ENCODE measurements around the gene STARD5. TPM values are rescaled to one million over a fixed set of nuclear protein-coding genes. Genes with fewer than 3 reads are reported as not detected.
A peak's percentile ranks its signal among the peaks of the same experiment; 100 is the strongest.

The STARD5 gene
- total and polyA plus RNA-seq, 9 of the 15 experiments (the other 6 are each of a cell fraction or from before 2014, with no cell fraction given): 1.7 to 5.7 (median 2.2) TPM

GRCh38 chr15:81289910-81290309 is 34.0 kb downstream of the STARD5 start:
- WGBS (ENCODE audit: insufficient coverage, low coverage, missing lambda C conversion rate): 26% methylated on average over 4 of the region's 4 CpGs
- in situ Hi-C loops (cut with MboI) (no loop called here), intact Hi-C loops (cut with micrococcal nuclease) (no loop called here)
- ChIA-PET CTCF (ENCODE audit: low intra/inter-chr PET ratio) (no interaction called here), POLR2A (interaction anchor here (0.5 to 1.6 kb wide), 4 partner anchors 10 to 73 kb away, joined by 3 to 5 read pairs (median 4); no protein-coding TSS in a partner anchor)
- ATAC-seq (no peak), FAIRE-seq (no peak), DNase-seq (ENCODE audit: extremely low read depth in 1 of 4, low spot score in 3 of 4) (no peak)
- no peaks in the 10 kb centered on the region for H3K4me1 ChIP-seq (replicated peaks in 1 of 2; ENCODE audit: control insufficient read depth in 2 of 2, insufficient read depth in 2 of 2, low read length in 2 of 2)
- no peak overlapping the region for H3K9ac ChIP-seq (ENCODE audit: insufficient read depth in 1 of 2, low read depth in 2 of 2, low read length in 2 of 2)
- H3K27me3 ChIP-seq (ENCODE audit: control insufficient read depth in 2 of 2, insufficient read depth in 2 of 2, low read length in 2 of 2): no peaks in the 10 kb centered on the region
- H4K20me1 ChIP-seq (replicated peaks; ENCODE audit: control insufficient read depth, insufficient read depth, low read length): no peaks in the 10 kb centered on the region
- H3K9me1 ChIP-seq (ENCODE audit: control insufficient read depth, insufficient read depth, low read length): no peaks in the 10 kb centered on the region
- no peak overlapping the region for H2AFZ ChIP-seq (ENCODE audit: low read depth, low read length)
- TF ChIP-seq TOE1 (IDR thresholded peaks at IDR 0.05; ENCODE audit: borderline replicate concordance) (no peak), TOE1 (CRISPR knock-in tag; IDR thresholded peaks at IDR 0.05; ENCODE audit: borderline replicate concordance, low read depth) (no peak), ATF3 (IDR thresholded peaks at IDR 0.05) (peak; percentile 38; the same call in 1 of the 2 replicates), ATF3 (CRISPR knock-in tag; conservative IDR thresholded peaks at IDR 0.05) (no peak)
- H3K9me3 ChIP-seq (replicated peaks; ENCODE audit: control insufficient read depth, insufficient read depth, low read depth, low read length): no peaks in the 10 kb centered on the region
- H3K79me2 ChIP-seq (ENCODE audit: control insufficient read depth, insufficient read depth, low read length): no peaks in the 10 kb centered on the region
- H3K36me3 ChIP-seq (ENCODE audit: control insufficient read depth, insufficient read depth, low read length): no peaks in the 10 kb centered on the region
- no peak overlapping the region for H3K4me2 ChIP-seq (ENCODE audit: insufficient read depth, low read length)
- H3K4me3 ChIP-seq: no peak overlapping the region
- H3K27ac ChIP-seq (ENCODE audit: extremely low read depth, low read depth, low read length): no peak overlapping the region
- no TSS peak for BruUV-seq (replicated peaks)

GRCh38 chr15:81288616-81289015 is 35.3 kb downstream of the STARD5 start:
- CTCF ChIA-PET (ENCODE audit: low intra/inter-chr PET ratio): no interaction called here
- H3K79me2 ChIP-seq (ENCODE audit: control insufficient read depth, insufficient read depth, low read length): no peaks in the 10 kb centered on the region
- TF ChIP-seq ZNF830 (CRISPR knock-in tag; IDR thresholded peaks at IDR 0.05): no peak
- no peak for TF ChIP-seq HMGN3 (IDR thresholded peaks at IDR 0.05; ENCODE audit: borderline replicate concordance, extremely low read depth, insufficient read length, low read depth, low read length)
- TF ChIP-seq ETS2 (tag; IDR thresholded peaks at IDR 0.05; ENCODE audit: borderline replicate concordance, poor library complexity, severe bottlenecking): no peak
- TF ChIP-seq ZNF12 (CRISPR knock-in tag; IDR thresholded peaks at IDR 0.05): no peak
- TF ChIP-seq MEF2A (IDR thresholded peaks at IDR 0.05; ENCODE audit: control insufficient read depth, low read depth, low read length): no peak
- no peak for TF ChIP-seq PURB (CRISPR knock-in tag; IDR thresholded peaks at IDR 0.05; ENCODE audit: low read depth)
- TF ChIP-seq ZBTB34 (CRISPR knock-in tag; IDR thresholded peaks at IDR 0.05): no peak
- no peak for TF ChIP-seq VEZF1 (CRISPR knock-in tag; IDR thresholded peaks at IDR 0.05)

More at GRCh38 chr15:81288616-81289015, 35.3 kb downstream of the STARD5 start:
- no peak overlapping the region for H3K9ac ChIP-seq (ENCODE audit: insufficient read depth in 1 of 2, low read depth in 2 of 2, low read length in 2 of 2)
- H4K20me1 ChIP-seq (replicated peaks; ENCODE audit: control insufficient read depth, insufficient read depth, low read length): no peaks in the 10 kb centered on the region
- no peak for FAIRE-seq
- BruUV-seq (replicated peaks): no TSS peak
- no peaks in the 10 kb centered on the region for H3K27me3 ChIP-seq (ENCODE audit: control insufficient read depth in 2 of 2, insufficient read depth in 2 of 2, low read length in 2 of 2)
- H2AFZ ChIP-seq (ENCODE audit: low read depth, low read length): no peak overlapping the region
- no peak overlapping the region for H3K4me2 ChIP-seq (ENCODE audit: insufficient read depth, low read length)
- no peak for ATAC-seq
- no peak overlapping the region for H3K27ac ChIP-seq (ENCODE audit: extremely low read depth, low read depth, low read length)
- no peaks in the 10 kb centered on the region for H3K9me1 ChIP-seq (ENCODE audit: control insufficient read depth, insufficient read depth, low read length)
- H3K4me1 ChIP-seq (replicated peaks in 1 of 2; ENCODE audit: control insufficient read depth in 2 of 2, insufficient read depth in 2 of 2, low read length in 2 of 2): no peaks in the 10 kb centered on the region
- no peaks in the 10 kb centered on the region for H3K36me3 ChIP-seq (ENCODE audit: control insufficient read depth, insufficient read depth, low read length)
- no peaks in the 10 kb centered on the region for H3K9me3 ChIP-seq (replicated peaks; ENCODE audit: control insufficient read depth, insufficient read depth, low read depth, low read length)
- H3K4me3 ChIP-seq: no peak overlapping the region
- intact Hi-C loops (cut with micrococcal nuclease): no loop called here
- DNase-seq (ENCODE audit: extremely low read depth in 1 of 4, low spot score in 3 of 4): no peak
- WGBS (ENCODE audit: insufficient coverage, low coverage, missing lambda C conversion rate): 61% methylated on average over 8 of the region's 8 CpGs
- in situ Hi-C loops (cut with MboI): no loop called here
- POLR2A ChIA-PET: no interaction called here
